Ramos (cell line): ENCODE data around the gene PCDHGB1.
"Not testable (repeated sequence)": the region's sequence is repeated elsewhere in the genome, so short reads cannot be mapped to it uniquely, and the experiment has no call there.

ENCODE experiments used
- in situ Hi-C: fragments of 300-500 bp; cut with MboI; formaldehyde crosslinking; loops from one replicate; pipeline ENCODE4 v1.14.3; 2022; ENCODE audit warnings: low sequenced_read_pairs; ENCODE audit not compliant: unreplicated experiment

PCDHGB1 gene

DNA sequence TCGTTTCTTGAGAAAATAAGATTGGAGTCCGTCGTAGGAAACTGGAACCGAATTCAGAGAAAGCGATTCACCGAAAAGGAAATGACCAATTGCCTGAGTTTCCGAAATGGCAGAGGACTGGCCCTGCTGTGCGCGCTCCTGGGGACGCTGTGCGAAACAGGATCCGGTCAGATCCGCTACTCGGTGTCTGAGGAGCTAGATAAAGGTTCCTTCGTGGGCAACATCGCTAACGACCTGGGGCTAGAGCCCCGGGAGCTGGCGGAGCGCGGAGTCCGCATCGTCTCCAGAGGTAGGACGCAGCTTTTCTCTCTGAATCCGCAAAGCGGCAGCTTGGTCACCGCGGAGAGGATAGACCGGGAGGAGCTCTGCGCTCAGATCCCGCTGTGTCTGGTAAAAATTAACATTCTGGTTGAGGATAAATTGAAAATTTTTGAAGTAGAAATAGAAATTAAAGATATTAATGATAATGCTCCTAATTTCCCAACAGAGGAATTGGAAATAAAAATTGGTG lies 5.9 kb upstream of the PCDHGB1 start:
- in situ Hi-C loops: no loop called here

DNA sequence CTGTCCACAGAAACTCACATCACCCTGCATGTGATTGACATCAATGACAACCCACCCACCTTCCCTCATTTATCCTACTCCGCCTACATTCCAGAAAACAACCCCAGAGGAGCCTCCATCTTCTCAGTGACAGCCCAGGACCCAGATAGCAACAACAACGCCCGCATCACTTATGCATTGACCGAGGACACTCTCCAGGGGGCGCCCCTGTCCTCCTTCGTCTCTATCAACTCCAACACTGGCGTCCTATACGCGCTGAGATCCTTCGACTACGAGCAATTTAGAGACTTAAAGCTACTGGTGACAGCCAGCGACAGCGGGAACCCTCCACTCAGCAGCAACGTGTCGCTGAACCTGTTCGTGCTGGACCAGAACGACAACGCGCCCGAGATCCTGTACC lies 4.6 kb upstream of the PCDHGB1 start:
- in situ Hi-C loops: no loop called here

DNA sequence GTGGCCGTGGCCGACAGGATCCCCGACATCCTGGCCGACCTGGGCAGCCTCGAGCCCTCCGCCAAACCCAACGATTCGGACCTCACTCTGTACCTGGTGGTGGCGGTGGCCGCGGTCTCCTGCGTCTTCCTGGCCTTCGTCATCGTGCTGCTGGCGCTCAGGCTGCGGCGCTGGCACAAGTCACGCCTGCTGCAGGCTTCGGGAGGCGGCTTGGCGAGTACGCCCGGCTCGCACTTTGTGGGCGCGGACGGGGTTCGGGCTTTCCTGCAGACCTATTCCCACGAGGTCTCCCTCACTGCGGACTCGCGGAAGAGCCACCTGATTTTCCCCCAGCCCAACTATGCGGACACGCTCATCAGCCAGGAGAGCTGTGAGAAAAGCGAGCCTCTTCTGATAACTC lies 3.9 kb upstream of the PCDHGB1 start:
- in situ Hi-C loops: not testable (repeated sequence)

DNA sequence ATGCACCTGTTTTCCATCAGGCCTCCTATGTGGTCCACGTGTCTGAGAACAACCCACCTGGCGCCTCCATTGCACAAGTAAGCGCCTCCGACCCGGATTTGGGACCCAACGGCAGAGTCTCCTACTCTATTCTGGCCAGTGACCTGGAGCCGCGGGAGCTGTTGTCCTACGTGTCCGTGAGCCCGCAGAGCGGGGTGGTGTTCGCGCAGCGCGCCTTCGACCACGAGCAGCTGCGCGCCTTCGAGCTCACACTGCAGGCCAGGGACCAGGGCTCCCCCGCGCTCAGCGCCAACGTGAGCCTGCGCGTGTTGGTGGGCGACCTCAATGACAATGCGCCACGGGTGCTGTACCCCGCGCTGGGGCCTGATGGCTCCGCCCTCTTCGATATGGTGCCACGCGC lies 1.7 kb downstream of the PCDHGB1 start:
- in situ Hi-C loops: no loop called here

DNA sequence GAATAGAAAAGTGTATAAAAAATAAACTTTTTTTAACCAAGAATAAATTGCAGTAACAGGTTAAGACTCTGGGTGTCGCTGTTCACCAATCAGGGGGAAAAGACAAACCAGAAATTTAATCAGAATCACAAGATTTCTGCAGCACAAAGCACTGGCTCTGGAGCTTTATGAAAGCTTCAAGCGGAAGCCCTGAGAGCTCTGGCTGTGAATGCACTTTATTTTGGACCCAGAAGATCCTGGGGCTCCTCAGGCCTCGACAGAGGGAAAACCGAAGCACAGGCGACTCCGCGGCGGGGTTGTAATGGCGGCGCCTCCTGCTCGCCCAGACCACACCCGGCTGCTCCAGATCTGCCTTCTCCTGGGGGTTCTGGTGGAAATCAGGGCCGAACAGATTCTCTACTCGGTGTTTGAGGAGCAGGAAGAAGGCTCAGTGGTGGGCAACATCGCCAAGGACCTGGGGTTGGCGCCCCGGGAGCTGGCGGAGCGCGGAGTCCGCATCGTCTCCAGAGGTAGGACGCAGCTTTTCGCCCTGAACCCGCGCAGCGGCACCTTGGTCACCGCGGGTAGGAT lies 5.1 kb downstream of the PCDHGB1 start, which contains the start of gene PCDHGA4:
Gene PCDHGA4 (plus strand): TSS at position 122 of the 570 bp plus-strand sequence. CDS start 87 bp downstream, at position 209.
- in situ Hi-C loops: no loop called here

DNA sequence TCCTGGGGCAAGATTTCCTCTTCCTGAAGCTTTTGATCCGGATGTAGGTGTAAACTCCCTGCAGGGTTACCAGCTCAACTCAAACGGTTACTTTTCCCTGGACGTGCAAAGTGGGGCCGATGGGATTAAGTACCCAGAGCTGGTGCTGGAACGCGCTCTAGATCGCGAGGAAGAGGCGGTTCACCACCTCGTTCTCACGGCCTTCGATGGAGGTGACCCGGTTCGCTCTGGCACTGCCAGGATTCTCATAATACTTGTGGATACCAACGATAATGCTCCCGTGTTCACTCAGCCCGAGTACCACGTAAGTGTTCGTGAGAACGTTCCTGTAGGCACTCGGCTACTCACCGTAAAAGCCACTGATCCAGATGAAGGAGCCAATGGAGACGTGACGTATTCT lies 5.7 kb downstream of the PCDHGB1 start:
- in situ Hi-C loops: no loop called here

DNA sequence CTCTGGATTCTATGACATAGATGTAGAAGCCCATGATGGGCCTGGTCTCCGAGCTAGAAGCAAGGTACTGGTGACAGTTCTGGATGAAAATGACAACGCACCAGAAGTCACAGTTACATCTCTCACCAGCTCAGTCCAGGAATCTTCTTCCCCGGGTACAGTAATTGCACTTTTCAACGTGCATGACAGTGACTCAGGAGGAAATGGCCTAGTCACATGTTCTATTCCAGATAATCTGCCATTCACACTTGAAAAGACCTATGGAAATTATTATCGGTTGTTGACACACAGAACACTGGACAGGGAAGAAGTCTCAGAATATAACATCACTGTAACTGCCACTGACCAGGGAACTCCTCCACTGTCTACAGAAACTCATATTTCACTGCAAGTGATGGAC lies 6.2 kb downstream of the PCDHGB1 start:
- in situ Hi-C loops: no loop called here

DNA sequence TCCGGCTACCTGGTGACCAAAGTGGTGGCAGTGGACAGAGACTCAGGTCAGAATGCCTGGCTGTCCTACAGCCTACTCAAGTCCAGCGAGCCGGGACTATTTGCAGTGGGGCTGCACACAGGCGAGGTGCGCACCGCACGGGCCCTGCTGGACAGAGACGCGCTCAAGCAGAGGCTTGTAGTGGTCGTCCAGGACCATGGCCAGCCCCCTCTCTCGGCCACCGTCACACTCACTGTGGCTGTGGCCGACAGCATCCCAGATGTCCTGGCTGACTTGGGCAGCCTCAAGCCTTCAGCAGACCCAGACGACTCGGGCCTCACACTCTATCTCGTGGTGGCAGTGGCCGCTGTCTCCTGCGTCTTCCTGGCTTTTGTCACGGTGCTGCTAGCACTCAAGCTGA lies 7.1 kb downstream of the PCDHGB1 start:
- in situ Hi-C loops: no loop called here

DNA sequence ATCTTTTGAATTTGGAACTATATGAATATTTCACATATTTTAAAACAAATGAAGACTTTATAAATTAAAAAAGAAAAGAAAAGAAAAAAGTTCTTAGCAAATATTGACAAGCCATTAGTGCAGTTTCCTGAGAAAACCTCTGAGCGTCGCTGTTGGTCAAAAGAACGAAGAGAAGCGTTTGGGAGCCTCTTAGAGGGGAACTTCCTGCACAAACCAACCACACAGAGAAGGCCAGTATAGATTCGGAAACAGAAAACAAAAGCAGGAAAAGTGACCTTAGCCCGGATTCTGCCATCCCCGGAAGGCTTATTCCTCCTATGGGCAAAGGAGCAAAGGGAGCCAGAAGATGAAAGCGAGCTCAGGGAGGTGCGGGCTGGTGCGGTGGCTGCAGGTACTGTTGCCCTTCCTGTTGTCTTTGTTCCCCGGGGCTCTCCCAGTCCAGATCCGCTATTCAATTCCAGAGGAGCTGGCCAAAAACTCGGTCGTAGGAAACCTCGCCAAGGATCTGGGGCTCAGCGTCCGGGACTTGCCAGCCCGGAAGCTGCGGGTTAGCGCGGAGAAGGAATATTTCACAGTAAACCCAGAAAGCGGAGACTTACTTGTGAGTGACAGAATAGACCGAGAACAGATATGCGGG lies 10.0 kb downstream of the PCDHGB1 start, which contains the start of gene PCDHGB2:
Gene PCDHGB2 (plus strand): TSS at position 205 of the 637 bp plus-strand sequence. CDS start 142 bp downstream, at position 347.
- in situ Hi-C loops: no loop called here

DNA sequence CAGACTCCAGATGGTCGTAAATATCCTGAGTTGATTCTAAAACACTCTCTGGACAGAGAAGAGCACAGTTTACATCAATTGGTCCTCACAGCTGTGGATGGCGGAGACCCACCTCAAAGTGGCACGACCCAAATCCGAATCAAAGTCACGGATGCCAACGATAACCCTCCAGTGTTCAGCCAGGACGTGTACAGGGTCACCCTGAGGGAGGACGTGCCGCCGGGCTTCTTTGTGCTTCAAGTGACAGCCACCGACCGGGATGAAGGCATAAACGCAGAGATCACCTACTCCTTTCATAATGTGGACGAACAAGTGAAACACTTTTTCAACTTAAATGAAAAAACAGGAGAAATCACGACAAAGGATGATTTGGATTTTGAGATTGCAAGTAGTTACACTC lies 10.8 kb downstream of the PCDHGB1 start:
- in situ Hi-C loops: no loop called here

DNA sequence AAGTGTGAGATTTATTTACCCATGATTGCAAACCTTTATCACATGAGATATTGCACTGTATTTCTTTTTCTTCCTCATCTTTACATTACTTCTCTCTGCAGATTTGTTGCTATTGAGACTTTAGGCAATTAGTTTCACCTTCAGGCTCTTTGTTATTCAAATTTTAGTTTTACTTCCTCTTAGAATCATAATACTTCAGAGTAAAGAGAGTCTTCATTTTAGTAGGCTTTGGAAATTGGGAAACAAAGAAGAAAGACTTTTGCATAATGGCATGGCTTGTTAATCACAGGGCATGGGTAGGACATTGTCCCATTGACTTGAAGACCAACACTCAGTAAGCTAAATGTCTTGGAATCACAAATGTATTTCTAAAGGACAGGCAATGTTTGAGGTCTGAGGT lies 12.8 kb downstream of the PCDHGB1 start:
- in situ Hi-C loops: no loop called here

DNA sequence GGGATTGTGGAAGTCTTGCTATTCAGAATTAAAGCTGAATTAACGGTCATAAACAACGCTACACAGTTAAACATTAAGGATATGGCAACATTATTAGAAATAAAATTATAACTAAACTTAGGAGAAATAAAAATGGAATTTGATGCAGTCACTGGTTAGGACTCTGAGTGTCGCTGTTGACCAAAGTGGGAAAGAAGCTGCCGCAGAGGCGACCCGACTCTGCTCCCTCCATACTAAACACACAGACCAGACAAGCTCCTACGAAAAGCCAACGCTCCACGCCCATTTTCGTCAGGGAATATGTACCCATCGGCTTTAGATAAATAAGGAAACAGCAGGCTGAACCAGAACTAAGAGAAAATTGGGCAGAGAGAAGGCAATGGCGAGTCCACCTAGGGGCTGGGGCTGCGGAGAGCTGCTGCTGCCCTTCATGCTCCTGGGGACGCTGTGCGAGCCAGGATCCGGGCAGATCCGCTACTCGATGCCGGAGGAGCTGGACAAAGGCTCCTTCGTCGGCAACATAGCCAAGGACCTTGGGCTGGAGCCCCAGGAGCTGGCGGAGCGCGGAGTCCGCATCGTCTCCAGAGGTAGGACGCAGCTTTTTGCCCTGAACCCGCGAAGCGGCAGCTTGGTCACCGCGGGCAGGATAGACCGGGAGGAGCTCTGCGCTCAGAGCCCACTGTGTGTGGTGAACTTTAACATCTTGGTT lies 14.2 kb downstream of the PCDHGB1 start, which contains the start of gene PCDHGA5:
Gene PCDHGA5 (plus strand): TSS at position 211 of the 709 bp plus-strand sequence. CDS start 169 bp downstream, at position 380.
- in situ Hi-C loops: no loop called here

DNA sequence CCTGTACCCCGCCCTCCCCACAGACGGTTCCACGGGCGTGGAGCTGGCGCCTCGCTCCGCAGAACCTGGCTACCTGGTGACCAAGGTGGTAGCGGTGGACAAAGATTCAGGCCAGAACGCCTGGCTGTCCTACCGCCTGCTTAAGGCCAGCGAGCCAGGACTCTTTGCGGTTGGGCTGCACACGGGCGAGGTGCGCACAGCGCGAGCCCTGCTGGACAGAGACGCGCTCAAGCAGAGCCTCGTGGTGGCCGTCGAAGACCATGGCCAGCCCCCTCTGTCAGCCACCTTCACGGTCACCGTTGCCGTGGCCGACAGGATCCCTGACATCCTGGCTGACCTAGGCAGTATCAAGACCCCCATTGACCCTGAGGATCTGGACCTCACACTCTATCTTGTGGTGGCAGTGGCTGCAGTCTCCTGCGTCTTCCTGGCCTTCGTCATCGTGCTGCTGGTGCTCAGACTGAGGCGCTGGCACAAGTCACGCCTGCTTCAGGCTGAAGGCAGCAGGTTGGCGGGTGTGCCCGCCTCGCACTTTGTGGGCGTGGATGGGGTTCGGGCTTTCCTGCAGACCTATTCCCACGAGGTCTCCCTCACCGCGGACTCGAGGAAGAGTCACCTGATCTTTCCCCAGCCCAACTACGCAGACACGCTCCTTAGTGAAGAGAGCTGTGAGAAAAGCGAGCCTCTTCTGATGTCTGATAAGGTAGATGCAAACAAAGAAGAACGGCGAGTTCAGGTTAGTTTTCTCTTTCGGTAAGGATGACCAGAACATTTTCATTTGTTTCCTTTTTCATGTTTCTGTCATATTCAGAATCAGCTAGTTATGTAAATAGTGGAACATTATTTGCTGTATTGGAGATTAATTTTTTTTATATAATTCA lies 16.4 kb downstream of the PCDHGB1 start:
- in situ Hi-C loops: no loop called here

DNA sequence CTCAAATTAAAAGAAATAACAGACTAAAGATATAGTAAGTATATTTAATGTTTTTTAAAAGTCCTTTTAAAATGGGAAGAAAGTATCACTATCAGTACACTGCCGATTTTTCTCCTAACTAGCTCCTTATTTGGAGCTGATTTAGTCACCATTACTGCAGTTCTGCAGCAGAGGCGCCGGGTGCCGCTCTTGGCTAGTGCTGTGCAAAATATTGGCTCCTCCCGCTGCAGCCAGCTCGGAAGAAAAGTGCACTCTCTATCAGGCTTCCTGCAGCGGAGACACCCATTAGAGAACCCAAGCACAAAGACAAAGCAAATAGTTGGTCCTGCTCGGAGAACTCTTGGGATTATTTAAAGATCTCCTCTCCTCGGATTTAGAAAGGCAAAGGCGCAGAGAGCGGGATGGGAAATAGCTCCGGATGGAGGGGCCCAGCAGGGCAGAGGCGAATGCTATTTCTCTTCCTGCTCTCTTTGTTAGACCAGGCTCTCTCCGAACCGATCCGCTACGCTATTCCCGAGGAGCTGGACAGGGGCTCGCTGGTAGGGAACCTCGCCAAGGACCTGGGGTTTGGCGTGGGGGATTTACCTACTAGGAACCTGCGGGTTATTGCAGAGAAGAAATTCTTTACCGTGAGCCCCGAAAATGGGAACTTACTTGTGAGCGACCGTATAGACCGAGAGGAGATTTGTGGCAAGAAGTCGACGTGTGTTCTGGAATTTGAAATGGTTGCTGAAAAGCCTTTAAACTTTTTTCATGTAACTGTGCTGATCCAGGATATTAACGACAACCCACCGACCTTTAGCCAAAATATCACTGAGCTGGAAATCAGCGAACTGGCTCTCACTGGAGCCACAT lies 20.3 kb downstream of the PCDHGB1 start, which contains the start of gene PCDHGB3:
Gene PCDHGB3 (plus strand): TSS at position 249 of the 855 bp plus-strand sequence. CDS start 153 bp downstream, at position 402.
- in situ Hi-C loops: no loop called here

DNA sequence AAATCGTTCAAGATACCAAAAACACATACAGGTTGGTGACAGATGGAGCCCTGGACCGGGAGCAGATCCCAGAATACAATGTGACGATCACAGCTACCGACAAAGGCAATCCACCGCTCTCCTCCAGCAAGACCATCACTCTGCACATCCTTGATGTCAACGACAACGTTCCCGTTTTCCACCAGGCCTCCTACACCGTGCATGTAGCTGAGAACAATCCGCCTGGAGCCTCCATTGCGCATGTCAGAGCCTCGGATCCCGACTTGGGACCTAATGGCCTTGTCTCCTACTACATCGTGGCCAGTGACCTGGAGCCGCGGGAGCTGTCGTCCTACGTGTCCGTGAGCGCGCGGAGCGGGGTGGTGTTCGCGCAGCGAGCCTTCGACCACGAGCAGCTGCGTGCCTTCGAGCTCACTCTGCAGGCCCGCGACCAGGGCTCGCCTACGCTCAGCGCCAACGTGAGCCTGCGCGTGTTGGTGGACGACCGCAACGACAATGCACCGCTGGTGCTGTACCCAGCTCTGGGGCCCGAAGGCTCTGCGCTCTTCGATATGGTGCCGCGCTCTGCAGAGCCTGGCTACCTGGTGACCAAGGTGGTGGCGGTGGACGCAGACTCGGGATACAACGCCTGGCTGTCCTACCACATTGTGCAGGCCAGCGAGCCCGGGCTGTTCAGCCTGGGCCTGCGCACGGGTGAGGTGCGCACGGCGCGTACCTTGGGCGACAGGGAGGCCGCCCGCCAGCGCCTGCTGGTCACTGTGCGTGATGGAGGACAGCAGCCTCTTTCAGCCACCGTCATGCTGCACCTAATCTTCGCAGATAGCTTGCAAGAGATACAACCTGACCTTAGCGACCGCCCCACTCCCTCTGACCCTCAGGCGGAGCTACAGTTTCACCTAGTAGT lies 21.9 kb downstream of the PCDHGB1 start:
- in situ Hi-C loops: no loop called here

DNA sequence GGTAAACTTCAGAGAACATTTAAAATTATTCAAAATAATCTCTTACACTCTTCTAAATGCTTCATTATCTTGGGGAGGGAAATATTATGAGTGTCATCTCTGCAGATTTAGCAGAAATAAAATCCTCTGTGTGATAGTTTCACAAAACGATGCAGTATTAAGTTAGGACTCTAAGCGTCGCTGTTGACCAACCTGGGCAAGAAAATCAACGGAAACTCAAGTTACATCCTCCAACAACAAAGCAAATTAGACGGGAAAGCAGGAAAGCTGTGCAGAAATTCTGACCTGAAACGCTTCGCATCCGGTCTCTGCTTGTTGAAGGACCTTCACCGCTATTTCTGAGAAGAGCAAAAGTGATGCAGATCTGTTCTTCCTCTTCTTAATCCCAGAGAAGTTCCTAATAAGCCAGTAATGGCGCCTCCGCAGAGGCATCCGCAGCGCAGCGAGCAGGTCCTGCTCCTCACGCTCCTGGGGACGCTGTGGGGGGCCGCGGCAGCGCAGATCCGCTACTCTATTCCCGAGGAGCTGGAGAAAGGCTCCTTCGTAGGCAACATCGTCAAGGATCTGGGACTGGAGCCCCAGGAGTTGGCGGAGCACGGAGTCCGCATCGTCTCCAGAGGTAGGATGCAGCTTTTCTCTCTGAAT lies 23.9 kb downstream of the PCDHGB1 start, which contains the start of gene PCDHGA6:
Gene PCDHGA6 (plus strand): TSS at position 219 of the 645 bp plus-strand sequence. CDS start 193 bp downstream, at position 412.
- in situ Hi-C loops: no loop called here

DNA sequence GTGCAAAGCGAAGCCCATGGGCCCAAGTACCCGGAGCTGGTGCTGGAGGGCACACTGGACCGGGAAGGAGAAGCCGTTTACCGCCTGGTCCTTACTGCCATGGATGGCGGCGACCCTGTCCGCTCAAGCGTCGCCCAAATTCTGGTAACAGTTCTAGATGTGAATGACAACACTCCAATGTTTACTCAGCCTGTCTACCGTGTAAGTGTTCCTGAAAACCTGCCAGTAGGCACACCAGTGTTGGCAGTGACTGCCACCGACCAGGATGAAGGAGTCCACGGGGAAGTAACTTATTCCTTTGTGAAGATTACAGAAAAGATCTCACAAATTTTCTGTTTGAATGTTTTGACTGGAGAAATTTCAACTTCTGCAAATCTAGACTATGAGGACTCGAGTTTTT lies 24.7 kb downstream of the PCDHGB1 start:
- in situ Hi-C loops: no loop called here
